SJSA1 (cell line): ENCODE measurements around the gene GSTP1. TPM values are rescaled to one million over a fixed set of nuclear protein-coding genes. Genes with fewer than 3 reads are reported as not detected.
"Not testable (repeated sequence)": the region's sequence is repeated elsewhere in the genome, so short reads cannot be mapped to it uniquely, and the experiment has no call there.

Source experiments
- DNase-seq, 2 experiments: peaks; one replicate each; pipeline ENCODE4 v3.0.0-alpha.2; 2015 to 2020; ENCODE audit warnings: low spot score in 2 of 2, low read depth in 1 of 2
- H3K27ac ChIP-seq: fragments of 250-450 bp; sonication (Bioruptor Pico); 2 replicates; pipeline ENCODE4 v1.5.1; 2020; ENCODE audit warnings: mild to moderate bottlenecking, moderate library complexity
- H3K27me3 ChIP-seq: fragments of 250-450 bp; sonication (Bioruptor Pico); replicated peaks from 2 replicates; pipeline ENCODE4 v1.5.1; 2020; ENCODE audit warnings: mild to moderate bottlenecking, moderate library complexity
- H3K36me3 ChIP-seq: fragments of 250-450 bp; sonication (Bioruptor Pico); 2 replicates; pipeline ENCODE4 v1.5.1; 2020; ENCODE audit warnings: mild to moderate bottlenecking
- H3K4me1 ChIP-seq: fragments of 250-450 bp; sonication (Bioruptor Pico); replicated peaks from 2 replicates; pipeline ENCODE4 v1.6.1; 2021; ENCODE audit warnings: mild to moderate bottlenecking
- H3K4me3 ChIP-seq: fragments of 250-450 bp; sonication (Bioruptor Pico); 2 replicates; pipeline ENCODE4 v1.5.1; 2020; ENCODE audit warnings: mild to moderate bottlenecking
- H3K9me3 ChIP-seq: fragments of 250-450 bp; sonication (Bioruptor Pico); replicated peaks from 2 replicates; pipeline ENCODE4 v1.5.1; 2020; ENCODE audit warnings: mild to moderate bottlenecking
- total RNA-seq: library from RNA; depleted of rRNA; stranded (reverse); fragments of >200 nt; shearing (Covaris generic); gene quantifications from 2 replicates; pipeline ENCODE4 v1.2.3, GENCODE V29; 2014

GSTP1 gene
- total RNA-seq, 1 experiment from 2014 or later, result 2,720 TPM

DNA sequence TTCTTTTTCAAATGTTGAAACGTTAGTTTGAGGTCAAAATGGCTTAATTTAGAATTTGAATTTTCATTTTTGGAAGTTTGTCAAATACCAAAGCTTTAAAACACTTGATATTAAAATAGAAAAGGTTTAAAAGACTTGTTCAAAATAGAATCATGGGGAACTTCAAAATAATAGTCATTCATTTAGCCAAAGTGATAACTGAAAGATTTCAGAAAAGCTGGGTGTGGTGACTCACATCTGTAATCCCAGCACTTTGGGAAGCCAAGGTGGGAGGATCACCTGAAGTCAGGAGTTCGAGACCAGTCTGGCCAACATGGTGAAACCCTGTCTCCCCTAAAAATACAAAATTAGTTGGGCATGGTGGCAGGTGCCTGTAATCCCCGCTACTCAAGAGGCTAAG is 10.9 kb downstream of the GSTP1 start:
- no peak overlapping the region for H3K4me3 ChIP-seq
- peaks cover 4% of the 10 kb centered on the region for H3K36me3 ChIP-seq
- H3K4me1 ChIP-seq, result no peaks in the 10 kb centered on the region
- H3K9me3 ChIP-seq, result no peaks in the 10 kb centered on the region; the same call in 1 of the 2 replicates
- no peak for DNase-seq
- H3K27me3 ChIP-seq, result peaks cover 29% of the 10 kb centered on the region
- no peak overlapping the region for H3K27ac ChIP-seq

DNA sequence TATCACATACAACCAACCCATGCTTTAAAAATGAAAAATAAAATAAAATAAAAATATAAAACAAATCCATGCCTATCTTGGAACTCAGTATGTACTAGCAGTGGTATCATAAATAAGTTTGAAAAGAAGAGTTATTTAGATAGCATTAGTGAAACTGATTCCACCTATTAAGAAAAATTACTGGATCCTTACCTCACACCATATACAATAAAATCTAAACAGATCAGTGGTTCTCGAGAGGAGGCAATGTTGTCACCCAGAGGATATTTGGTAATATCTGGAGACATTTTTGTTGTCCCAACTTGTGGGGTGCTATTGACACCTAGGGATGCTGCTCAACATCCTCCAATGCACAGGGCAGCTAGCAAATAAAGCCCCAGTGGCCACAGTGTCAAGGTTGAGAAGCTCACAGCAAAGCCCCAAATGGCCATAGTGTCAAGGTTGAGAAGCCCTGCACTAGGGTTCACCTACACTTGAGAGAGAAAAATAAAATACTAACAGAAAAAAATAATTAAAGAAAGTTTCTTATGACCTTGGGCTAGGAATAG is 13.2 kb downstream of the GSTP1 start:
- Histone ChIP-seq H3K36me3 (no peaks in the 10 kb centered on the region), H3K4me3 (no peak overlapping the region), H3K4me1 (no peaks in the 10 kb centered on the region), H3K9me3 (no peaks in the 10 kb centered on the region; the same call in 1 of the 2 replicates), H3K27ac (no peak overlapping the region), H3K27me3 (peaks cover 50% of the 10 kb centered on the region)
- DNase-seq, result no peak

DNA sequence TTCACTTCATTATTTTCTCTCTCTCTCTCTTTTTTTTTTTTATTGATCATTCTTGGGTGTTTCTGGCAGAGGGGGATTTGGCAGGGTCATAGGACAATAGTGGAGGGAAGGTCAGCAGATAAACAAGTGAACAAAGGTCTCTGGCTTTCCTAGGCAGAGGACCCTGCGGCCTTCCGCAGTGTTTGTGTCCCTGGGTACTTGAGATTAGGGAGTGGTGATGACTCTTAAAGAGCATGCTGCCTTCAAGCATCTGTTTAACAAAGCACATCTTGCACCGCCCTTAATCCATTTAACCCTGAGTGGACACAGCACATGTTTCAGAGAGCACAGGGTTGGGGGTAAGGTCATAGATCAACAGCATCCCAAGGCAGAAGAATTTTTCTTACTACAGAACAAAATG is 13.8 kb downstream of the GSTP1 start:
- not testable (repeated sequence) for DNase-seq, H3K36me3 ChIP-seq, H3K9me3 ChIP-seq, H3K4me1 ChIP-seq, H3K27ac ChIP-seq, H3K4me3 ChIP-seq
- peaks cover 50% of the 10 kb centered on the region for H3K27me3 ChIP-seq

DNA sequence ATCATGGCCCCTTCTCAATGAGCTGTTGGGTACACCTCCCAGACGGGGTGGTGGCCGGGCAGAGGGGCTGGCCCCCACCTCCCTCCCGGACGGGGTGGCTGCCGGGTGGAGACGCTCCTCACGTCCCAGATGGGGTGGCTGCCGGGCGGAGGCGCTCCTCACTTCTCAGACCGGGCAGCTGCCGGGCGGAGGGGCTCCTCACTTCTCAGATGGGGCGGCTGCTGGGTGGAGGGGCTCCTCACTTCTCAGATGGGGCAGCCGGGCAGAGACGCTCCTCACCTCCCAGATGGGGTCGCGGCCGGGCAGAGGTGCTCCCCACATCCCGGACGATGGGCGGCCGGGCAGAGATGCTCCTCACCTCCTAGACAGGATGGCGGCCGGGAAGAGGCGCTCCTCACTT is 14.4 kb downstream of the GSTP1 start:
- H3K9me3 ChIP-seq, H3K4me3 ChIP-seq, DNase-seq, H3K27ac ChIP-seq, H3K36me3 ChIP-seq, H3K4me1 ChIP-seq: not testable (repeated sequence)
- peaks cover 54% of the 10 kb centered on the region for H3K27me3 ChIP-seq

DNA sequence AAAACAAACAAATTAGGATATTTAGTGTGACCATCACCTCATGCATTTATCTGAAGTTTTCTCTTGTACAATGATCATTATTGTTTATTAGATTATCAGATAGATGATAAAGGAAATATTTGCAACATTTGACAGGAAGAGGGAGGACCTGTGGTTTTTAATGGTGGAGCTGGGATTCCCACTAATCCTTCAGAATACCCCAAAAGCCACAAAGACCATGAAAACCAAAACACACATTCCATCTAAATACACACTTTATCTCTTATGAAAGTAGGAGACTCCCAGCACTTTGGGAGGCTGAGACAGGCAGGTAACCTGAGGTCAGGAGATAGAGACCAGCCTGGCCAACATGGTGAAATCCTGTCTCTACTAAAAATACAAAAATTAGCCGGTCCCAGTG is 15.5 kb downstream of the GSTP1 start:
- Histone ChIP-seq H3K9me3 (peaks cover 6% of the 10 kb centered on the region; the same call in 1 of the 2 replicates), H3K27ac (no peak overlapping the region), H3K27me3 (peaks cover 48% of the 10 kb centered on the region), H3K4me3 (no peak overlapping the region), H3K36me3 (no peaks in the 10 kb centered on the region), H3K4me1 (no peaks in the 10 kb centered on the region)
- no peak for DNase-seq

DNA sequence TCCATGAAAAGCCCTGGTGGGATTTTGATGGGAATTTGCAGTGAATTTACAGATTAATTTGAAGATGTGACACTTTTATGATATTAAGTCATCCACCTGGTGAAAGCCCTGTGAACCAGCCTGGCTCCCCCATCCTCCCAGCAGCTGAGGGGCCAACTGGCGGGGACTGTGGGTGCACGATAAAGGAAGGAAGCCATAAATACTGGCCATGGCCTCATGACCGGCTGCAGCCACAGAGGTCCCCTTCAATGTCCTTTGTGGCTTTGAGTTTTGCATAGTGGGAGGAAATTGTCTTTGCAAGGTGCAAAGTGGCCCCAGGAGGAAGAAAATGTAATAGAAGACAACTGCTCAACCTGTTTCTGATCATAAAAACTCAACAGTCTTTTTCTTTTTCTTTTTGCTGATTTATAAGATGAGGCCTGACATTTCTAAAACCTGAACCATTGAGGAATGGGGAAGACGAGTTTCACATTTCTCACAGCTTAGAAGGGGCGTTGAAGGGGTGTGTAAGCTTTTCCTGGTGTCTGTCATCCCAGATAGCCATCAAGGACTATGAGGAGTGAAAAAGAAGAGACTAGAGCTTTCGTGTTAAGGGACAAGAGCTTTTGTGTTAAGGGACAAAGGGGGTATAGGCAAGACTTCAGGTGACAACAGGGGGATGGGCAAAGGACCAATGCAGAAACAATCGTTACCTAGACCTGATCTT is 16.9 kb downstream of the GSTP1 start:
- no peak overlapping the region for H3K4me3 ChIP-seq
- peaks cover 6% of the 10 kb centered on the region; the same call in 1 of the 2 replicates for H3K9me3 ChIP-seq
- peaks cover 48% of the 10 kb centered on the region for H3K27me3 ChIP-seq
- no peaks in the 10 kb centered on the region for H3K36me3 ChIP-seq
- no peak for DNase-seq
- no peaks in the 10 kb centered on the region for H3K4me1 ChIP-seq
- H3K27ac ChIP-seq, result no peak overlapping the region

DNA sequence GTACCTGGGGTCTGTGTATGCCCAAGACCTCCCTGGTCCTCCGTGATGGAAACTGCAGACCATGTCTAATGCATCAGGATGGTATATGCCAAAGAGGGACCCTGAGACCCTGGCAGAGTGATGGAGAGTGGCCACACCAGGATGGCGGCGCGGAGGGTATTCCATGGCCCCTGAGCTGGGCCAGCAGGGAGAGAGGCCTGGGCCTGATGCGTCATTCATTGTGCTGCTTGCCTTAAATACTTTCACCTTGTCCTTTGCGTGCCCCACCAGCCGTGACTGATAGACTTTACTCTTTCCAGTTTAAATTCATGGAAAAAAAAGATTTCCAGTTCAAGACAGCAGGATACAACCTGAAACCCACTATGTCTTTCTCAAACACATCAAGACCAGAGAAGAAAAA is 17.5 kb downstream of the GSTP1 start:
- no peak for DNase-seq
- peaks cover under 1% of the 10 kb centered on the region for H3K4me1 ChIP-seq
- H3K9me3 ChIP-seq, result peaks cover 6% of the 10 kb centered on the region; the same call in 1 of the 2 replicates

DNA sequence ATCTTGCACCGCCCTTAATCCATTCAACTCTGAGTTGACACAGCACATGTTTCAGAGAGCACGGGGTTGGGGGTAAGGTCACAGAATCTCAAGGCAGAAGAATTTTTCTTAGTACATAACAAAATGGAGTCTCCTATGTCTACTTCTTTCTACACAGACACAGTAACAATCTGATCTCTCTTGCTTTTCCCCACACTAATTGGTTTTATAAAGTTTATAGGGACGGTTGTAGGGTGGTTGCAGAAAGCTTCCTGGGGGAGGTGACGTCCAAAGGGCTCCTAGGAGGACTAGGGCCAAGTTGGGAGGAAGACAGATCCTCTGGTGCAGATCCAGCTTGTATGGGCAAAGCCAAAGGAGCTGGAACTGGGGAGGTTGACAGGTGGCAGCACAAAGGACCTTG is 20.5 kb downstream of the GSTP1 start:
- Histone ChIP-seq H3K27me3 (peaks cover 29% of the 10 kb centered on the region), H3K36me3 (peaks cover 21% of the 10 kb centered on the region), H3K4me1 (peaks cover 15% of the 10 kb centered on the region)
- not testable (repeated sequence) for H3K4me3 ChIP-seq, H3K27ac ChIP-seq, DNase-seq, H3K9me3 ChIP-seq

More for the DNA sequence above, 17.5 kb downstream of the GSTP1 start:
- H3K4me3 ChIP-seq, result no peak overlapping the region
- no peaks in the 10 kb centered on the region for H3K36me3 ChIP-seq
- H3K27me3 ChIP-seq, result peaks cover 47% of the 10 kb centered on the region
- no peak overlapping the region for H3K27ac ChIP-seq

DNA sequence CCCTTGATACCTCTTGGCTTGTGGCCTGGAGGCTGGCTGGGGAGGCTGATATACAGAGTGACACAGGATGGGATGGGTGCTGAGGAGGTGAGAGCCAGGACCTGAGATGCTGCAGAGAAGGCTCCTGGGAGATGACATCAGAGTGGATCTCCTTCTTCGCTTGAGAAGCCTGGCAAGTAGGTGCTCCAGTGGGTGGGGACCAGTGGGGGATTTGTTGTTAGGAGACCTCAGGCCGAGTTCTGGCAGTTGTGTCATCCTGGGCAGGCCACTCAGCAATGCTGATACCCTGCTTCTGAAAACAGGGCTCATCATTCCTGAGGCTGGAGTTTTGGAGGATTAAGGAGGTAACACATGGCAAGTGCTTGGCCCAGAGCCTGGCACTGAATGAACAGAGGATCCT is 21.2 kb downstream of the GSTP1 start:
- Histone ChIP-seq H3K27me3 (peaks cover 22% of the 10 kb centered on the region), H3K4me3 (no peak overlapping the region), H3K36me3 (peaks cover 28% of the 10 kb centered on the region), H3K27ac (no peak overlapping the region), H3K4me1 (peaks cover 15% of the 10 kb centered on the region), H3K9me3 (0 out of 2 replicates have a peak, but pooled peaks cover 6% of the 10 kb centered on the region)
- DNase-seq, result no peak

DNA sequence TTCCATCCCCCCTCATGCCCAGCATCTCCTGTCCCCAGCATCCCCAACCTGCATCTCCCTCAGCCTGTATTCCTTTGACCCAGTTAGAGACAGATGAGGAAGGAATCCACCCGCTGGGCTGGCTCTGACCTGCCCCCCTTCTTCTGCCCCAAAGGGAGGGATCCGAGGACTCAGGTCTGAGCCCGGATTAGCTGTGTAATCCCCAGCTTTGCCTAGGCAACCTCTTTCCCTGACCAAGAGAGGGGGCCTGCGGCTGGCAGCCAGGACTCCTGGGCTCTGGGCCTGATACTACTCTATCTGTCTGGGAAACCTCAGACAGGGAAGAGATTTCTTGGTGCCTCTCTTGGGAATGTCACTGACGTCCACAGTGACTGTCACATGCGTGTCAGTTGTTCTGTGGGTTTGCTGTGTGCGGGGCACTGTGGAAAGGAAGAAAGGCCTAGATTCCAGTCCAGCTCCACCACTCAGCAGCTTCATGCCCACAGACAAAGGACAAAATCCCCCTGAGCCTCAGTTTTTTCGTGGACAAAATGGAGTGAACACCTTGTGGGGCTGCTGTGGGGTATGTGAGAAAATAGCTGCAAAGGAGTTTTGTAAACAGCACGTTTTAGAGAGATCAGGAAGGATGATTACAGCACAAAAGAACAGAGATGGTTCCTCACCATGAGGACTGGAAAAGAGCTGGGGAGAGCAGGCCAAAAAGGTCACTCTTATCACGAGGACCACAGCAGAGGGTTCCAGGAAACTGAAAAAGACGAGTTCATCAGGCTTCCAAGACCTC is 21.8 kb downstream of the GSTP1 start:
- no peak overlapping the region for H3K4me3 ChIP-seq
- H3K36me3 ChIP-seq, result peaks cover 34% of the 10 kb centered on the region
- H3K4me1 ChIP-seq, result peaks cover 15% of the 10 kb centered on the region
- H3K27me3 ChIP-seq, result peaks cover 16% of the 10 kb centered on the region
- no peak for DNase-seq
- H3K27ac ChIP-seq, result no peak overlapping the region
- 0 out of 2 replicates have a peak, but pooled peaks cover 6% of the 10 kb centered on the region for H3K9me3 ChIP-seq

DNA sequence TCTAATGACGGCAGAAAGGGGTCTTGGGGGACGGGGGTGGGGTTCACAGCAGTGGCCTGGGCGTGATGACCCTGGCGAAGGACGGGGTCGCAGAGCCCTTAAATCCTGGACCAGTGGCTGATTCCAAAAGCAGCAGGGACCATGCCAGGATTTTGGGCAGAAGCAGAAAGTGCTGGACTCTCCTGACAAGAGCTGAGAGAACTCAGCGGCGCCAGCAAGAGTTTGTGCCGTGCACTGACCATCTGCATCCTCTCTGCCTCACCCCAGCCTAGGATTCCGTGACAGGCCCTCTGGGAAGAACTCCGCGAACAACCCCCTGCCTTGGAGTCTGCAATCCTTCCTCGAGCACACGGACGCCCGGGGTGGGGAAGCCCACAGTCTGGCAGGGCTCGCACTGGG is 22.5 kb downstream of the GSTP1 start:
- Histone ChIP-seq H3K9me3 (0 out of 2 replicates have a peak, but pooled peaks cover 6% of the 10 kb centered on the region), H3K27ac (no peak overlapping the region), H3K4me3 (peak overlapping the region; percentile 93), H3K4me1 (peaks cover 15% of the 10 kb centered on the region), H3K27me3 (peaks cover 10% of the 10 kb centered on the region), H3K36me3 (peaks cover 41% of the 10 kb centered on the region)
- DNase-seq, result no peak

DNA sequence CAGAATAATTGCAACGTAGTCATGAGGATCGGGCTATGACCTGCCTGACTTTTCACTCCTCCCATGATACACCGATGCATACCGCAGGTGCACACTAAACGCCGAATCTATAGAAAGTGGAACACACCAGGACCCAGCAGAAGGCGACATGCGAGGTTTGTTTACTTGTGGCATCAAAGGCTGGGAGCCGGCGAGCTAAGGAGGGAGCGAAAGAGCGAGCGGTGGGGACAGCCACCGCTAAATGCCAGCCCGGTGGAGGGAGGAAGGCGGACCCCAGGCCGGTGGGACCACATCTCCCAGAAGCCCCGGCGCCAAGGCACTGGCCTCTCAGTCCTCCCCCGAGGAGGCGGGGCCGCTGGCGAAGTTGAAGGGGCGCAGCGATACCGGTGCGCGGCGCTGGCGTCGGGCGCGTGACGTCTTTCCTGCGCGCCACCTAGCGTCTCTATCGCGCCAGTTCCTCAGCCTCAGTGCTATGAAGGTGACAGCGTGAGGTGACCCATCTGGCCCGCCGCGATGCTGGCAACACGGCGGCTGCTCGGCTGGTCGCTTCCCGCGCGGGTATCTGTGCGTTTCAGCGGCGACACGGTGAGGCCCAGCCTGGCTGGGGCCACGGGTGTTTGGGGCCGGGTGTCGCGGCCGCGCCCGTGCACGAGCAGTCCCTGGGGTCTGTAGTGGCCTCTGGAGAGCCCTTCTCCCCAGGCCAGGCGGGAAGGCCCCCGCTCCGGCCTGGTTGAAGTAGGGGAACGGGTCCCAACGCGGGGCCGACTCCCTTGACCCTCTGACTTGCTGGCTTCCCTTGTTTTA is 23.1 kb downstream of the GSTP1 start, which contains the start of gene NDUFV1:
Gene NDUFV1, plus strand, starts transcription at position 445 of the 804 bp plus-strand sequence. Its CDS starts 69 bp downstream, at position 514.
- Histone ChIP-seq H3K27ac (peak within 1 kb of the TSS; percentile 27), H3K36me3 (peaks cover 47% of the 10 kb centered on the region), H3K4me3 (peak within 1 kb of the TSS; percentile 93), H3K9me3 (0 out of 2 replicates have a peak, but pooled peaks cover 6% of the 10 kb centered on the region), H3K4me1 (peaks cover 15% of the 10 kb centered on the region), H3K27me3 (peaks cover 5% of the 10 kb centered on the region; the same call in 1 of the 2 replicates)
- DNase-seq, result peak; percentile 96 to 99

DNA sequence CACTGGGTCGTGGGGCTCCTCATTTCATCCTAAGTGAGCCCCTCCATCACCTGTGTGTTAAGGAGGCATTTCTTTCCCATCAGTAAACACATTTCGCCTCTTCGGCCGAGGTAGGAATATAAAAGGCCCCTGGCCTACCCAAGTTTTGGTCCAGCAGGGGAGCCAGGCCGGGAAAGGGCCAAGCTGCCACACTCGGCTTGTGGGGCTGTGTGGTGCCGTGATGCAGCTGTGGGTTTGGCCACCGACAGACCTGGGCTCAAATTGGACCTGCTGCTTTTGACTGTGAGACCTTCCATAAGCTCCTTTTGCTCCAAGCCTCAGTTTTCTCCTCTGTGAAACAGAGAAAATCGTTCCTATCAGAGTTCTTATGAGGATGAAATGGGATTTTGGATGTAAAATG is 23.9 kb downstream of the GSTP1 start:
- H3K4me1 ChIP-seq, result peaks cover 15% of the 10 kb centered on the region
- DNase-seq, result no peak
- H3K36me3 ChIP-seq, result peaks cover 55% of the 10 kb centered on the region
- H3K9me3 ChIP-seq, result 0 out of 2 replicates have a peak, but pooled peaks cover 6% of the 10 kb centered on the region
- H3K27ac ChIP-seq, result no peak overlapping the region
- H3K4me3 ChIP-seq, result peak overlapping the region; percentile 93
- H3K27me3 ChIP-seq, result peaks cover 4% of the 10 kb centered on the region; the same call in 1 of the 2 replicates
